Stimulated activated CD4-positive, alpha-beta T cell treated with anti-CD3 and anti-CD28 coated beads, TNF-alpha, amount 100 ng/mL, for 4 hours (primary cell): ENCODE results near the gene PARL.
"Not testable (repeated sequence)": the region's sequence is repeated elsewhere in the genome, so short reads cannot be mapped to it uniquely, and the experiment has no call there.

ENCODE experiments used
- DNase-seq, 3 experiments: peaks; one replicate each; pipeline ENCODE4 v3.0.0-alpha.2; 2020; ENCODE audit warnings: low read depth in 3 of 3

The PARL gene

DNA sequence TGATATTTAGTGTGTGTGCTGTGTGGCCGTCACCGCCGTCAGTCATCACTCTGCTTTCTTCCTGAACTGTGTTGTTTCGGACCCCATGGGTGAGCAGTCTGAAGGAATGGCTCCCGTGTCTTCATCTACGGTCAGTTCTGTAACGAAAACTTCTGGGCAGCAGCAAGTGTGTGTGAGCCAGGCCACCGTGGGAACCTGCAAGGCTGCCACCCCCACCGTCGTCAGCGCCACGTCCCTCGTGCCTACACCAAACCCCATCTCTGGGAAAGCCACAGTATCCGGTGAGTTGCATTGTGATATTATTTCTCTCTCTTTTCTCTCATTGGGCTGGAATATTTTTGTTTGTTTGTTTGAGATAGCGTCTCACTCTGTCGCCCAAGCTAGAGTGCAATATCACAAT lies 94.0 kb downstream of the PARL start:
- DNase-seq = no peak

DNA sequence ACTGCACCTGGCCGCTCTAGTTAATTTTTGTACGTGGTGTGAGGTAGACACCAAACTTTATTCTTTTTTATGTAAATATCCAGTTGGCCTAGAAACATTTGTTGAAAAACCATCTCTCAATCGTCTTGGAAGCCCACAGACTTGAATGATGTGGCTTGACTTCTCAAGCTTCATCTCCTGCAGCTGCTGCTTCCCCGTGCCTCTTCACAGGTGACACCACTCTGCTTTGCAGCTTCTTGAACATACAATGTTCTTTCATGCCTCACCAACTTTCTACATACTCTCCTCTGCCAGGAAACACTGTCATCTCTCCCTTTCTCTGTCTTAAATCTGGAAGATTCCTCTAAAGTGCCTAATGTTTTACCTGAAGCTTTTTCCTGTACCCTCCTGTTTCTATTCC lies 94.9 kb downstream of the PARL start:
- DNase-seq = no peak

DNA sequence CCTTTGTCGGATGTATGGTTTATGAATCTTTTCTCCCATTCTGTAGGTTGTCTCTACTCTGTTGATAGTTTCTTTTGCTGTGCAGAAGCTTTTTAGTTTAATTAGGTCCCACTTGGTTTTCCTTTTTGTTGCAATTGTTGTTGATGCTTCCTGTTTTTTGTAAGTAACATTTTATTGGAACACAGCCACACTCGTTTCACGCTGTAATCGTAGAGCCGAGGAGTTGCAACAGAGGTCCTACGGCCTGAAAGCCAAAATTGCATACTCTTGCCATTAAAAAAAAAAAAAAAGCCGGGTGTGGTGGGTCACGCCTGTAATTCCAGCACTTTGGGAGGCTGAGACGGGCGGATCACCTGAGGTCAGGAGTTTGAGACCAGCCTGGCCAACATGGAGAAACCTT lies 100.2 kb downstream of the PARL start:
- not testable (repeated sequence) for DNase-seq

DNA sequence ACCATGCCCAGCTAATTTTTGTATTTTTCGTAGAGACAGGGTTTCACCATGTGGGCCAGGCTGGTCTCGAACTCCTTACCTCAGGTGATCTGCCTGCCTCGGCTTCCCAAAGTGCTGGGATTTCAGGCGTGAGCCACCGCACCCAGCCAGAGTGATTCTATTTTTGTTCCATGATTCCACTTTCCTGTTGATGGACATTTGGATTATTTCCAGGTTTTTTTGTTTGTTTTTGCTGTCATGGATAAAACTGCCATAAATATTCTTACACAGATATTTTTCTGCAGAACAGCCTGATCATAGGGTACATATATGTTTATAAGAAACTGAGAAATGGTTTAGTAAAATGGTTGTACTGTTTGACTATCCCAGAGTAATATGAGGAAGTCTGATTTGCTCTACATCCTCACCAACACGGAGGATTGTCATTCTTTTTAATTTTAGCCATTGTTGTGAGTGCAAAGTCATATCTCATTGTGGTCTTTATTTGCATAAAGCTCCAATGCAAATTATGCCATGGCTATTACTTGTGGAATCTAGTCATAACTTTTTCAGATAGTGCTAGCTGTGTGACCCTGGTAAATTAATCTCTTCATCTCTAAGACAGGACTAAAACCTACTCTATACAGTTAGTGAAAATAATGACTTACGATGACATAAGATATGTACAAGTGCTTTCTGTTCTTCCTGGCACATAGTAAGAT lies 102.0 kb downstream of the PARL start:
- no peak for DNase-seq

DNA sequence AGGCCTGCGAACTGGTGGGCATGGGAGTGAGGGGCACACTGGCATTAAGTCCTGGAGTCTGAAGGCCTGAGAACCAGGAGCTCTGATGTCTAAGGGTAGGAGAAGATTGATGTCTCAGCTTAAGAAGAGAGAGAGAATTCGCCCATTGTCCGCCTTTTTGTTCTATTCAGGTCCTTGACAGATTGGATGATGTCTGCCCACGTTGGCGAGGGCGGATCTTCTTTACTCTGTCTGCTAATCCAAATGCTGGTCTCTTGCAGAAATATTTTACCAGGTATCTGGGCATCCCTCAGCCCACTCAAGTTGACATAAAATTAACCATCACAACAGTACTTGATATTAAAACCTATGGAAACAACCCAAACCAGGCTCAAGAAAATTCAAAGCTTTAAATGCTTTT lies 103.4 kb downstream of the PARL start:
- DNase-seq = no peak

DNA sequence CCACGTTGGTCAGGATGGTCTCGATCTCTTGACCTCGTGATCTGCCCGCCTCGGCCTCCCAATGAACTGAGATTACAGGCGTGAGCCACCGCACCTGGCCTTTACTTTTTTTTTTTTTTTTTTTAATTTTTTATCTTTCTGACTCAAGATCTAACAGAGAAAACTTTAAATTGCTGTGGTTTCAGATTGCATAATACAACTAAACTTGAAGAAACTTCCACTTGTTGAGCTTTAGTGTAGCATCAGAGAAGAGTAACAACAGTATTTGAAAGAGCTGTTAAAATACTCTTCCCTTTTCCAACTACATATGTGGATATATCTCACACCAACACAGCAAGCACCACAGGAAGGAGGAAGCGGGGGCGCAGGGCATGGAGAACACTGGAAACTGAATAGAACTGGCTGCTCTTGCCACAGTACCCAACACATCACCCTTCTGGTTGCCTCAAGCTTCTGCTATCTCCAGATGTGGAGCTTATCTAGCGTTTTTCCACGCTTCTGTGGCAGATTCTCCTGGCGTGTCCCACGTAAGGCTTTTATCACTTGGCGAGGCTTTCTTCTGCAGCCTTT lies 104.7 kb downstream of the PARL start:
- DNase-seq = no peak
